Measurements from ENCODE around the gene SOX15.

The SOX15 gene

DNA sequence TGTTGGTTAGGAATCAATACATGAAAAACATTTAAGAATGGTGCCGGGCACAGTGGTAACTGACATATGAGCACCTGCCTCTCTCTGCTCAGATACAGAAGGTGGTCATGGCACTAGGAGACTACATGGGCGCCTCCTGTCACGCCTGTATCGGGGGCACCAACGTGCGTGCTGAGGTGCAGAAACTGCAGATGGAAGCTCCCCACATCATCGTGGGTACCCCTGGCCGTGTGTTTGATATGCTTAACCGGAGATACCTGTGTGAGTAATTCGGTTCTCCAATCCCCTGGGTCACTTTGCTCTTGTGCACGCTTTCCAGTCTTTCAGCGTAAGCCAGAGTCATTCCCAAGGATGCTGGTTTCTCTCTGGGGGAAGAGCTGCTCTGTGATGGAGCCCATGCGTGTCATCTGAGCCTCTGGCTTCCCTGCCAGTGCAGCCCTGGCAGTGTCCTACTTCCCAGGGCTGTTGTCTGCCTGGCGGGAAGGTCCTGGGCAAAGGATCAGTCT is 13.4 kb downstream of the SOX15 start:
- WGBS (ENCODE audit: insufficient coverage, insufficient read length) = no CpG with 5 or more reads among the region's 14 CpGs
- DNase-seq (ENCODE audit: low read depth, low spot score) = no peak
- Histone ChIP-seq H3K36me3 (ENCODE audit: control insufficient read depth, insufficient read depth, low read length) (peaks cover 39% of the 10 kb centered on the region), H3K4me3 (ENCODE audit: low read length) (no peak overlapping the region), H3K27ac (ENCODE audit: low read length) (no peak overlapping the region), H3K27me3 (ENCODE audit: control insufficient read depth, insufficient read depth, low read length) (no peaks in the 10 kb centered on the region), H3K9me3 (ENCODE audit: control insufficient read depth, insufficient read depth, low read length) (no peaks in the 10 kb centered on the region), H3K4me1 (ENCODE audit: control insufficient read depth, insufficient read depth, low read length) (peaks cover 3% of the 10 kb centered on the region)

DNA sequence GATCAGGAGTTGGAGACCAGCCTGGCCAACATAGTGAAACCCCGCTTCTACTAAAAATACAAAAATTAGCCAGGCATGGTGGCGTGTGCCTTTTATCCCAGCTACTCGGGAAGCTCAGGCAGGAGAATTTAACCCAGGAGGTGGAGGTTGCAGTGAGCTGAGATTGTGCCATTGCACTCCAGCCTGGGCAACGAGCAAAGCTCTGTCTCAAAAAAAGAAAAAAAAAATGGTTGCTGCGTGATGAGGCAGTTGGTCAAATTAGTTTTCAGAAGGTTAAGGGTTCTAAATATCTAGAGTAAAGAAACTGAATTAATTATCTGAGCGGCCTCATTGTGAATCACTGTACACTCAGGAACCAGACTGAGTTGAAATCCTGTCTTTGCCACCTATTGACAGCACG is 13.9 kb downstream of the SOX15 start:
- H3K4me1 ChIP-seq (ENCODE audit: control insufficient read depth, insufficient read depth, low read length) = peaks cover 3% of the 10 kb centered on the region
- no CpG with 5 or more reads among the region's 7 CpGs for WGBS (ENCODE audit: insufficient coverage, insufficient read length)
- H3K27ac ChIP-seq (ENCODE audit: low read length) = no peak overlapping the region
- H3K4me3 ChIP-seq (ENCODE audit: low read length) = no peak overlapping the region
- DNase-seq (ENCODE audit: low read depth, low spot score) = no peak
- peaks cover 42% of the 10 kb centered on the region for H3K36me3 ChIP-seq (ENCODE audit: control insufficient read depth, insufficient read depth, low read length)
- H3K9me3 ChIP-seq (ENCODE audit: control insufficient read depth, insufficient read depth, low read length) = no peaks in the 10 kb centered on the region
- no peaks in the 10 kb centered on the region for H3K27me3 ChIP-seq (ENCODE audit: control insufficient read depth, insufficient read depth, low read length)

DNA sequence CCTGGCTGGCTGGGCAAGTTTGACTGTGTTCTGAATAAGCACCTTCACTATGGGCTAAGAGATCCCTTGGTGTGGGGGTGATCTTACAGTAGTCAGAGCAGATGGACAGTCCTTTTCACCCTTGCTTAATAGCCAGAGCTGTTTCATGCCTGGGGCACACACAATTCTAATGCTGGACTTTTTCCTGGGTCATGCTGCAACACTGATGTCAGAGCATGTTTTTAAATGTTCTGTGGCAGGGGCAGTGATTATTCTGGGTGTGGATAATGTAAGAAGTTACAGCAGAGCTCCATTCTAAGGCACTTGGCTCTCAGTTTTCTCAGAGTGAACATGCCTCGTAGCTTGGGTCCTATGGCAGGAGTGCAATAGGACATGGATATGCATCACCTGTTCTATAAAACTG is 14.4 kb downstream of the SOX15 start:
- peaks cover 3% of the 10 kb centered on the region for H3K4me1 ChIP-seq (ENCODE audit: control insufficient read depth, insufficient read depth, low read length)
- no CpG with 5 or more reads among the region's 1 CpG for WGBS (ENCODE audit: insufficient coverage, insufficient read length)
- no peaks in the 10 kb centered on the region for H3K9me3 ChIP-seq (ENCODE audit: control insufficient read depth, insufficient read depth, low read length)
- H3K36me3 ChIP-seq (ENCODE audit: control insufficient read depth, insufficient read depth, low read length) = peaks cover 46% of the 10 kb centered on the region
- DNase-seq (ENCODE audit: low read depth, low spot score) = no peak
- no peak overlapping the region for H3K4me3 ChIP-seq (ENCODE audit: low read length)
- H3K27me3 ChIP-seq (ENCODE audit: control insufficient read depth, insufficient read depth, low read length) = no peaks in the 10 kb centered on the region
- no peak overlapping the region for H3K27ac ChIP-seq (ENCODE audit: low read length)

DNA sequence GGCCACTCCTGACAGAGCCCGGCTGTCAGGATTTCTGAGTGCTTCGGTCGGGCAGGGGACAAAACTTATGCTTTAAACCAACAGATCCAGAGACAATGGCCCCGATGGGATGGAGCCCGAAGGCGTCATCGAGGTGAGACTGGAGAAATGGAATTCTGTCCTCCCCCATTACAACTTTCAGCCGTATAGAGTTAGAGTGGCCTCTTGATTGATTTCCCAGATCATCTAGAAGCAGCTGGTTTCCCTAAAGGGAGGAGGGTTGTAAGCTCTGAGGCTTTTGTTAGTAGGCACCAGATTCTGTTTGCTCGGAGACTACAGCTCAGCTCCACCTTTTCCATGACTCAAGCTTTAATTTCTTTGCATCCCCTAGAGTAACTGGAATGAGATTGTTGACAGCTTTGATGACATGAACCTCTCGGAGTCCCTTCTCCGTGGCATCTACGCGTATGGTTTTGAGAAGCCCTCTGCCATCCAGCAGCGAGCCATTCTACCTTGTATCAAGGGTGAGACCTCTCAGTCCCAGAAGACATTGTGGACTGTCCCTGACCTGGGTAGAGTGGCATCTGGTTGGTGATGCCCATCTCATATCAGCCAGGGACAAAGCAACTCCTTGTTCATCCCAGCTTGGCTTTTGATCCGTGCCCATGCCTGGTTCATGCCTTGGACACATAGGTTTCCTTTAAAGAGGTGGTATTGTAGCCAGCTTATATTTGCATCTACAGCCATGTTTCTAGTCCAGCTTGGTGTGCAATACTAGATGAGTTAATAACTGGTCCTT is 15.5 kb downstream of the SOX15 start:
- Histone ChIP-seq H3K9me3 (ENCODE audit: control insufficient read depth, insufficient read depth, low read length) (no peaks in the 10 kb centered on the region), H3K27ac (ENCODE audit: low read length) (no peak overlapping the region), H3K4me1 (ENCODE audit: control insufficient read depth, insufficient read depth, low read length) (no peaks in the 10 kb centered on the region; the same call in 1 of the 2 replicates), H3K27me3 (ENCODE audit: control insufficient read depth, insufficient read depth, low read length) (no peaks in the 10 kb centered on the region), H3K36me3 (ENCODE audit: control insufficient read depth, insufficient read depth, low read length) (peaks cover 51% of the 10 kb centered on the region), H3K4me3 (ENCODE audit: low read length) (peak overlapping the region; percentile 94; the same call in 1 of the 2 replicates)
- no CpG with 5 or more reads among the region's 15 CpGs for WGBS (ENCODE audit: insufficient coverage, insufficient read length)
- no peak for DNase-seq (ENCODE audit: low read depth, low spot score)

DNA sequence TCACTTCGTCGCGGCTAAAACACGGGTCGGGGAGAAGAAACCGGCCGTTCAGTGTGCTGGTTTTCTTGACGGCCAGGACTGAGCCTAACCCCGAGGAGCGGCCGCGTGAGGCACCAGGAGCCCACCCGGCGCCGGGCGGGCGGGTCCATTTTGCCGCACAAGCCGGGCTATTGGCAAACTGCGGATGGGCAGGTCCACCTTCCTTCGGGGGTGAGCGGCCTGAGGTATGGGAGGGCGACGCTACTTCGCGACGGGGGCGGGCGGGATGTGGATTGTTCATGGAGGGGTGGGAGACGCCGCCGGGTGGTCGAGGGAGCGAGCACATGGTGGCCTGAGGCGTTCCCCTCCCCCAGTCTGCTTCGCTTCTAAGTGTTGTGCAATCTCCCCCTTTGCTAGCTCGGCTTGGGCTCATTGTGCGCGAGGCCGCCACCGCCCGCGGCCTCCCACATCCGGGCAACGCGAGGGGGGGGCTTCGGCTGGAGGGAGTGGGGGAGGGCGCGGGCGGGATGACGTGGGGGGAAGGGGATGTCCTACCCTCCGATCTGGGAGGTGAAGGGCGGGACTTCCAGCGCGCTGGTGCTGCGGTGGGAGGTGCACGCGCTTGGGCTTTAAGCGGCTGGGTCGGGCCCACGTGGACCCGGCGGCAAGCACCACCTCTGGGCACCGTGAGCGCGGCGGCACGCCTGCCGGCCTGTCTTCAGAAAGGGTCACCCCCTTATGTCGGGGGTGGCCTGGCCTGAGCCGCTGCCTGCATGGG is 16.4 kb downstream of the SOX15 start:
- no CpG with 5 or more reads among the region's 71 CpGs for WGBS (ENCODE audit: insufficient coverage, insufficient read length)
- H3K4me3 ChIP-seq (ENCODE audit: low read length) = peak overlapping the region; percentile 94
- H3K9me3 ChIP-seq (ENCODE audit: control insufficient read depth, insufficient read depth, low read length) = no peaks in the 10 kb centered on the region
- H3K27me3 ChIP-seq (ENCODE audit: control insufficient read depth, insufficient read depth, low read length) = no peaks in the 10 kb centered on the region
- H3K4me1 ChIP-seq (ENCODE audit: control insufficient read depth, insufficient read depth, low read length) = no peaks in the 10 kb centered on the region; the same call in 1 of the 2 replicates
- DNase-seq (ENCODE audit: low read depth, low spot score) = no peak
- no peak overlapping the region for H3K27ac ChIP-seq (ENCODE audit: low read length)
- peaks cover 54% of the 10 kb centered on the region for H3K36me3 ChIP-seq (ENCODE audit: control insufficient read depth, insufficient read depth, low read length)

DNA sequence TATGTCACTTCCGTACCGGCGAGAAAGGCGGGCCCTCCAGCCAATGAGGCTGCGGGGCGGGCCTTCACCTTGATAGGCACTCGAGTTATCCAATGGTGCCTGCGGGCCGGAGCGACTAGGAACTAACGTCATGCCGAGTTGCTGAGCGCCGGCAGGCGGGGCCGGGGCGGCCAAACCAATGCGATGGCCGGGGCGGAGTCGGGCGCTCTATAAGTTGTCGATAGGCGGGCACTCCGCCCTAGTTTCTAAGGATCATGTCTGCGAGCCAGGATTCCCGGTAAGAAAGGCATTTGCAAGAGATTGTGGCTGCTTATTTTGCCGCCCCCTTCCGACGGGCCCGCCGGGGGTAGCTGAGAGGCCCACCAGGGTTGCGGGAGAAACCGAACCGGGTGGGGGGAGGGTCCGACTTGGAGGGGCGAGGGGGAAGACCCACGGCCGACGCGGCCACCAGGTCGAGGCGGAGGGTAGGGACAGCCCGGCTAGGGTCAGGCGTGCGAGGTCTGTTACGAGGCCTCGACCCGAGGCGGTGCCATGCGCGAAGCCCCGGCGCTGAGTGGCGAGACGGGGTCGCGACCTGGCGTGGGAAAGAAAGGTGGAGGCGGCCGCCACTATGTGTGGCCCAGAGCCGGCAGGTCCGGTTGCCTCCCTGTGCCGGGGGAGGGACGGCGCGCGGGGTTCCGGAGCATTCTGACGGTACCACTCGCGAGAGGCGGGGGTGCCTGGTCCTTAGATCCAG is 17.1 kb downstream of the SOX15 start:
- Histone ChIP-seq H3K36me3 (ENCODE audit: control insufficient read depth, insufficient read depth, low read length) (peaks cover 49% of the 10 kb centered on the region), H3K4me1 (ENCODE audit: control insufficient read depth, insufficient read depth, low read length) (no peaks in the 10 kb centered on the region; the same call in 1 of the 2 replicates), H3K4me3 (ENCODE audit: low read length) (peak overlapping the region; percentile 94), H3K27me3 (ENCODE audit: control insufficient read depth, insufficient read depth, low read length) (no peaks in the 10 kb centered on the region), H3K27ac (ENCODE audit: low read length) (no peak overlapping the region), H3K9me3 (ENCODE audit: control insufficient read depth, insufficient read depth, low read length) (no peaks in the 10 kb centered on the region)
- WGBS (ENCODE audit: insufficient coverage, insufficient read length) = no CpG with 5 or more reads among the region's 73 CpGs
- peak; percentile 97 for DNase-seq (ENCODE audit: low read depth, low spot score)

DNA sequence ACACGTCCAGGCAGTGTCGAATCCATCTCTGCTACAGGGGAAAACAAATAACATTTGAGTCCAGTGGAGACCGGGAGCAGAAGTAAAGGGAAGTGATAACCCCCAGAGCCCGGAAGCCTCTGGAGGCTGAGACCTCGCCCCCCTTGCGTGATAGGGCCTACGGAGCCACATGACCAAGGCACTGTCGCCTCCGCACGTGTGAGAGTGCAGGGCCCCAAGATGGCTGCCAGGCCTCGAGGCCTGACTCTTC is 17.6 kb downstream of the SOX15 start:
- Histone ChIP-seq H3K27ac (ENCODE audit: low read length) (no peak overlapping the region), H3K9me3 (ENCODE audit: control insufficient read depth, insufficient read depth, low read length) (no peaks in the 10 kb centered on the region), H3K4me3 (ENCODE audit: low read length) (peak overlapping the region; percentile 57; the same call in 1 of the 2 replicates), H3K36me3 (ENCODE audit: control insufficient read depth, insufficient read depth, low read length) (peaks cover 44% of the 10 kb centered on the region), H3K4me1 (ENCODE audit: control insufficient read depth, insufficient read depth, low read length) (no peaks in the 10 kb centered on the region; the same call in 1 of the 2 replicates), H3K27me3 (ENCODE audit: control insufficient read depth, insufficient read depth, low read length) (no peaks in the 10 kb centered on the region)
- WGBS (ENCODE audit: insufficient coverage, insufficient read length) = no CpG with 5 or more reads among the region's 11 CpGs
- DNase-seq (ENCODE audit: low read depth, low spot score) = no peak

- no peaks in the 10 kb centered on the region; the same call in 1 of the 2 replicates for H3K4me1 ChIP-seq (ENCODE audit: control insufficient read depth, insufficient read depth, low read length)
- H3K9me3 ChIP-seq (ENCODE audit: control insufficient read depth, insufficient read depth, low read length) = no peaks in the 10 kb centered on the region
- peaks cover 36% of the 10 kb centered on the region for H3K36me3 ChIP-seq (ENCODE audit: control insufficient read depth, insufficient read depth, low read length)
- no peak overlapping the region for H3K27ac ChIP-seq (ENCODE audit: low read length)
- no peak overlapping the region for H3K4me3 ChIP-seq (ENCODE audit: low read length)
- WGBS (ENCODE audit: insufficient coverage, insufficient read length) = no CpG with 5 or more reads among the region's 10 CpGs
- no peaks in the 10 kb centered on the region for H3K27me3 ChIP-seq (ENCODE audit: control insufficient read depth, insufficient read depth, low read length)
- DNase-seq (ENCODE audit: low read depth, low spot score) = no peak
Measured at GRCh38 chr17:7570351-7570750, 19.5 kb downstream of the SOX15 start.

- H3K4me1 ChIP-seq (ENCODE audit: control insufficient read depth, insufficient read depth, low read length) = no peaks in the 10 kb centered on the region
- H3K4me3 ChIP-seq (ENCODE audit: low read length) = no peak overlapping the region
- no CpG with 5 or more reads among the region's 5 CpGs for WGBS (ENCODE audit: insufficient coverage, insufficient read length)
- H3K27ac ChIP-seq (ENCODE audit: low read length) = no peak overlapping the region
- H3K36me3 ChIP-seq (ENCODE audit: control insufficient read depth, insufficient read depth, low read length) = peaks cover 34% of the 10 kb centered on the region
- no peaks in the 10 kb centered on the region for H3K9me3 ChIP-seq (ENCODE audit: control insufficient read depth, insufficient read depth, low read length)
- no peak for DNase-seq (ENCODE audit: low read depth, low spot score)
- no peaks in the 10 kb centered on the region for H3K27me3 ChIP-seq (ENCODE audit: control insufficient read depth, insufficient read depth, low read length)
Measured at GRCh38 chr17:7569571-7569970, 20.3 kb downstream of the SOX15 start.

DNA sequence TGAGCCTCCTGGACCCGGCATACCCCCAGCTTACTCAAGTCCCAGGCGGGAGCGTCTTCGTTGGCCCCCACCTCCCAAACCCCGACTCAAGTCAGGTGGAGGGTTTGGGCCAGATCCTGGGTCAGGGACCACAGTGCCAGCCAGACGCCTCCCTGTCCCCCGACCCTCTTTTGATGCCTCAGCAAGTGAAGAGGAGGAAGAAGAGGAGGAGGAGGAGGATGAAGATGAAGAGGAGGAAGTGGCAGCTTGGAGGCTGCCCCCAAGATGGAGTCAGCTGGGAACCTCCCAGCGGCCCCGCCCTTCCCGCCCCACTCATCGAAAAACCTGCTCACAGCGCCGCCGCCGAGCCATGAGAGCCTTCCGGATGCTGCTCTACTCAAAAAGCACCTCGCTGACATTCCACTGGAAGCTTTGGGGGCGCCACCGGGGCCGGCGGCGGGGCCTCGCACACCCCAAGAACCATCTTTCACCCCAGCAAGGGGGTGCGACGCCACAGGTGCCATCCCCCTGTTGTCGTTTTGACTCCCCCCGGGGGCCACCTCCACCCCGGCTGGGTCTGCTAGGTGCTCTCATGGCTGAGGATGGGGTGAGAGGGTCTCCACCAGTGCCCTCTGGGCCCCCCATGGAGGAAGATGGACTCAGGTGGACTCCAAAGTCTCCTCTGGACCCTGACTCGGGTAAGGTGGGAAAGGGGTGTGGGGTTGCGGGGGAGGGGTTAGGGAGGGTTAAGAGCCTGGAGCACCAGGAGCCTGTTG is 26.6 kb downstream of the SOX15 start:
- Histone ChIP-seq H3K27ac (ENCODE audit: low read length) (no peak overlapping the region), H3K4me1 (ENCODE audit: control insufficient read depth, insufficient read depth, low read length) (peaks cover 3% of the 10 kb centered on the region), H3K4me3 (ENCODE audit: low read length) (no peak overlapping the region), H3K36me3 (ENCODE audit: control insufficient read depth, insufficient read depth, low read length) (peaks cover 16% of the 10 kb centered on the region), H3K27me3 (ENCODE audit: control insufficient read depth, insufficient read depth, low read length) (no peaks in the 10 kb centered on the region), H3K9me3 (ENCODE audit: control insufficient read depth, insufficient read depth, low read length) (no peaks in the 10 kb centered on the region)
- DNase-seq (ENCODE audit: low read depth, low spot score) = no peak
- WGBS (ENCODE audit: insufficient coverage, insufficient read length) = no CpG with 5 or more reads among the region's 30 CpGs
